Fibroblast of mammary gland (primary cell): ENCODE results near the gene TIGD6.

Experiments
- DNase-seq: peaks from one replicate; pipeline ENCODE4 v3.0.0-alpha.2; 2010; ENCODE audit warnings: low read depth
- H3K4me3 ChIP-seq: 2 replicates; pipeline ENCODE4 v1.5.1; 2011; ENCODE audit warnings: low read depth, mild to moderate bottlenecking, low read length, moderate library complexity; ENCODE audit not compliant: control insufficient read depth
- CTCF ChIP-seq: conservative IDR thresholded peaks from 2 replicates; pipeline ENCODE4 v1.5.1; 2011; ENCODE audit warnings: low read depth, low read length, inconsistent platforms; ENCODE audit not compliant: control insufficient read depth, insufficient read depth

Gene TIGD6

DNA sequence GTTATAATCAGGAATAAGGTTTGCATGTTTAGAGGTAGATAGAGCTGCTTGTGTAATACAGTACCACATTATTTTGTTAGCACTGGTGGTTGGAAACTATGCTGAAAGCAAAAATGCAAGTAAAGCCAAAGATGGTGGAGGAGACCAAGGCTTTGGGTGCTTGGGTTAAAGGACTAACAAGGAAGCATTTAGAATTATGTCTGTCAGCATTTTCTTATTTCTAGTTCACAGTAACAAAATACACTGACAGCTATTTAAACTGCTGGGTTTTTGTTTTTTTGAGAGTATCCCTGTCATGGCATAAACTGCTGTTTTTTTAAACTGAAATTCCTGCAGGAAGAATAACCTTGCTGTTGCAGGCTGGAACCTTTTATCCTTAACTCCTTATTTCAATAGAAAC, 6.6 kb upstream of the TIGD6 start:
- no peak for TF ChIP-seq CTCF
- no peak for DNase-seq
- no peak overlapping the region for H3K4me3 ChIP-seq

- TF ChIP-seq CTCF: no peak
- no peak for DNase-seq
Measured at GRCh38 chr5:150006318-150006717, 5.9 kb upstream of the TIGD6 start.

DNA sequence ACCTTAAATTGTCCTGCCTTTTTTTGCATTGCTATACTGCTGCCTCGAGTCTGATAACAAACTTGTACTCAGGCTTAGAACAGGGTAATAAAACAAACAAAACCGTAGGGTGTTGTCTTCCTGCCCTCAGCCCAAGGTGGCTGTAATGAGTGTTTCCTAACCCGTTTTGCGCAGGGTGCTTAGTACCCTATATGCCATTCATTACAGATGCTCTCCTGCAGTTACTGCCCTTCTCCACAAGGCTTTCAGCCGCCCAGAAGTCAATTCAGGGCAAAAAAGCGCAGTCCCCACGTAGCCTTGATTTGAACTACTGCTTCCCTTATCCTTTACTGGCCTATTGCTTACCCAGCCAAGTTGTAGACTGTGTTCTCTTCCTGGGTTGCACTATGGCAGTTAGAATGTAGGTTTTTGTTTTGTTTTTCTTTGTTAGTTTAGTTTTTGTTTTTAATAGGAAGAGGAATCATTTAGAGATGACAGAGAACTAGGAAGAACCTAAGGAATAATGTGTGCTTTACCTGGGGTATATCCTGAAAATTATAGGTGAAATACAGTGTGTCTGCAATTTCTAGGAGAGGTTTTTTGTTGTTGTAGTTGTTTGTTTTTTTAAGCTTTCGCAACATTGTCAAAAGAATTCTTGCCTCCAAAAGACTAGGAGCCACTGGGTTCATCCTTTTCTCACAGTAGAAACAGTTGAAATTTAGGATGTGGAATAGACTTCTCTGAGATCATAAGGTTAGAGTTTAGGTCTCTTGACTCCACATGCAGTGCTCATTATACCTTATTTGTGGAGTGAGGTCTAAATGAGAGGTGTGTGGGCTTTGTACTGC, 1.4 kb upstream of the TIGD6 start:
- H3K4me3 ChIP-seq: peak overlapping the region; percentile 89
- DNase-seq: peak; percentile 81
- peak; percentile 75 for TF ChIP-seq CTCF

More at GRCh38 chr5:150006318-150006717, 5.9 kb upstream of the TIGD6 start:
- H3K4me3 ChIP-seq: no peak overlapping the region

DNA sequence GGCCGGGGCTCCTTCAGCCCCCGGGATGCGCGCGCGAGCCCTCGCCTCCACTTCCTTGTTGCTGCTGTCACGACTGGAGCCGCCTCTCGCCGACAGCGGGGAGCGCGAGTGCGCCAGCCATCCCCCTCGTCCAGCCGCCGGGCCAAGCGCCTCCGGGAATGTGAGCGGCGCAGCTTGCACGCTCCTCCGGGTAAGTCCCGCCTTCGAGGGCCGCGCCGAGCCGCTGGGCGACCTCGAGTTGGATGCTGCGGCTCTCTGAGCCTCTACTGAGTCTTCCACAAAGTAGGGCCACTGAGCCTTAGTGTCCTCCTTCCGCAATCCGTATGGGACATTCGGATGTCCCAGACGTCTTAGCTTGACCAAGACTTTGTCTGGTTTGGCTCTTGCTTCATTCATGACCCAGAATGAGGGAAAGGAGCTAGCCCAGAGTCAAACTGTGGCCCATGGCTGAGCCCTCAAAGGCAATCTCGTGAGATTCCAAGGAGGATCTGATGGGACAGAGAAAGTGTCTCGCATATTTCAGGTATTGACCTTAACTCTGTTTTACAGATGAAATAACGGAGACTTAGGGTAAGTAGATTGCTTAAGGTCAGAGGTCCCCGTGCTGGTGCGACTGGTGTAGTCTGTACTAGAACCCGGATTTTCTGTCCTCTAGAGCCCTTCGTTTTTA, 671 bp upstream of the TIGD6 start:
- peak; percentile 35 for DNase-seq
- no peak for TF ChIP-seq CTCF
- peak overlapping the region; percentile 89 for H3K4me3 ChIP-seq

DNA sequence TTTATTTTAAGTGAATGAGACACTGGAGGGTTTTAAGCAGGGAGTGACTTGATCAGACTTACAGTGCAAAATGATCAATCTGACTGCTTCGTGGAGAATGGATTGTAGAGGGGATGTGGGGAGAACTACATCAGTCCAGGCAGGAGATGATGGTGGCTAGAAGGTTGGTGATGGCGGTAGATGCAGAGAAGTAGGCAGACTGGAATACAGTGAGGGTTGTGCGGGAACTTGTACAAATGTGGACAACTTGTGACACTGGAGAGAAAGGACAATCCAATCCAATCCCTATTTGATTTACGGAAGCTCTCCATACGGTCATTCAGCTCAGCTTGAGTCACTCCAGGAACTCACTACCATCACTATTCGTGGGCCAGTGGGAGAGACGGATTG, 593 bp downstream of the TIGD6 start:
- no peak for TF ChIP-seq CTCF
- H3K4me3 ChIP-seq: peak overlapping the region; percentile 89
- no peak for DNase-seq

DNA sequence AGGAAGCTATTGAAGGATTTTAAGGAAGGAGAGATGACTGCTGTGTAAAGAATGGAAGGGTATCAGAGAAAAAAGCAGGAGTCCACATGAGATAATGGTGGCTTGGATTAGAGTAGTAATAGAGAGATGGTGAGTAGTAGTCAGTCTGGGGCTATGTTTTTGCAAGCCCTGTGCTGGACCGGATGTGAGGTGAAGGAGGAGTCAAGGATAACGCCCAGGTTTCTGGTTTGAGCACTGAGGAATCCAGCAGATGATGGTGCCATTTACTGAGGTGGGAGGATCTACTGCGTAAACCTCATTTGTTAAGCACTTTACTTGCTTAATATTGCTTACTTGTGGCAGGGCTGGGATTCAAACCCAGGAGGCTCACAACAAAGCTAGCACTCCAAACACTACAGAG, 1.1 kb downstream of the TIGD6 start:
- H3K4me3 ChIP-seq: peak overlapping the region; percentile 89
- DNase-seq: no peak
- TF ChIP-seq CTCF: no peak

DNA sequence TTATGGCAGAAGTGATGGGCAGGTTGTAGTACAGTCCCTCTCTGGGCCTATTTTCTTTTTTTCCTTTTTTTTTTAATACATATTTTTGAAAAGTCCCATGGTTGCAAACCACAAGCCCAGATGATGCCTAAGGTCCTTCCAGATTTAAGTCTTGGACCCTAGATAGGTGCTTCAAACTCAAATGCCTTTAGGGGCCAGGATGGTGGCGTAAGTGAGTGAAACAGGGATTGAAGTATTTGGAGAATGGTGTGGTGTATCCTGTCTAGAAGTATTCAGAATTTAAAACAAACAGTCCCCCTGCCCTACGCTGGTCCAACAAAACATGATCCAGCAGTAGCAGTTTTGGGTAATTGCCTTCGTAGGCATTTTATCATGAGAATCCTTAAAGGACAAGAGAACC, 2.2 kb downstream of the TIGD6 start:
- no peak for DNase-seq
- no peak overlapping the region for H3K4me3 ChIP-seq
- TF ChIP-seq CTCF: no peak
